Activated T-helper 2 cell treated with anti-CD3 and anti-CD28 coated beads, Interferon-gamma antibody, Interleukin-2, Interleukin-4, amounts not matched to agents 10 μg/mL and 5 μg/mL and 100 μg/mL, durations not matched to agents 14 hours and 24 hours and 36 hours (primary cell): ENCODE results near the gene RSPH3. TPM values are rescaled to one million over a fixed set of nuclear protein-coding genes. Genes with fewer than 3 reads are reported as not detected.
A peak's percentile ranks its signal among the peaks of the same experiment; 100 is the strongest.
"Not testable (repeated sequence)": the region's sequence is repeated elsewhere in the genome, so short reads cannot be mapped to it uniquely, and the experiment has no call there.

Experiments used
- DNase-seq: peaks from one replicate; pipeline ENCODE4 v3.0.0; 2021; ENCODE audit warnings: low spot score
- H3K27ac Mint-ChIP-seq: one replicate; pipeline ENCODE4 v1.8.0; 2021; ENCODE audit warnings: mixed read lengths
- H3K27me3 Mint-ChIP-seq: one replicate; pipeline ENCODE4 v1.8.0; 2021; ENCODE audit warnings: low read depth, mixed read lengths
- H3K36me3 Mint-ChIP-seq: one replicate; pipeline ENCODE4 v1.8.0; 2021; ENCODE audit warnings: low read depth, mixed read lengths
- H3K4me1 Mint-ChIP-seq: one replicate; pipeline ENCODE4 v1.8.0; 2021; ENCODE audit warnings: low read depth, mixed read lengths
- H3K4me3 Mint-ChIP-seq: one replicate; pipeline ENCODE4 v1.8.0; 2021; ENCODE audit warnings: low read depth, mild to moderate bottlenecking, moderate library complexity, mixed read lengths
- H3K9me3 Mint-ChIP-seq: one replicate; pipeline ENCODE4 v1.8.0; 2021; ENCODE audit warnings: mixed read lengths
- intact Hi-C: fragments of 100-400 bp; cut with micrococcal nuclease; formaldehyde crosslinking; loops from one replicate; pipeline ENCODE4 v1.15.1; 2023
- total RNA-seq: library from RNA; stranded (reverse); gene quantifications from 2 replicates; pipeline ENCODE4 v1.2.3, GENCODE V29; 2022

Gene RSPH3
- total RNA-seq, 1 donor from 2014 or later, result 4.9 TPM

- Mint-ChIP-seq H3K4me1 (peaks cover 8% of the 10 kb centered on the region), H3K9me3 (no peaks in the 10 kb centered on the region), H3K36me3 (no peaks in the 10 kb centered on the region), H3K27ac (no peak overlapping the region), H3K4me3 (no peak overlapping the region), H3K27me3 (peaks cover 6% of the 10 kb centered on the region)
- intact Hi-C loops, result loop anchor here (5.0 kb wide), 1 partner anchor 47 kb away; no protein-coding TSS in a partner anchor
- no peak for DNase-seq
Observed at GRCh38 chr6:158959552-158959951, 40.5 kb downstream of the RSPH3 start.

GRCh38 chr6:158958504-158959386 lies 41.3 kb downstream of the RSPH3 start:
- no peak for DNase-seq
- Mint-ChIP-seq H3K27ac (no peak overlapping the region), H3K9me3 (no peaks in the 10 kb centered on the region), H3K4me3 (no peak overlapping the region), H3K4me1 (peaks cover 8% of the 10 kb centered on the region), H3K36me3 (no peaks in the 10 kb centered on the region), H3K27me3 (peaks cover 5% of the 10 kb centered on the region)
- intact Hi-C loops, result loop anchor here (5.0 kb wide), 1 partner anchor 46 kb away; no protein-coding TSS in a partner anchor

GRCh38 chr6:158955255-158955654 lies 44.7 kb downstream of the RSPH3 start:
- peaks cover 8% of the 10 kb centered on the region for H3K4me1 Mint-ChIP-seq
- H3K9me3 Mint-ChIP-seq, result no peaks in the 10 kb centered on the region
- intact Hi-C loops, result loop anchor here (5.0 kb wide), 1 partner anchor 43 kb away; no protein-coding TSS in a partner anchor
- DNase-seq, result no peak
- no peak overlapping the region for H3K27ac Mint-ChIP-seq
- H3K36me3 Mint-ChIP-seq, result no peaks in the 10 kb centered on the region
- no peak overlapping the region for H3K4me3 Mint-ChIP-seq
- H3K27me3 Mint-ChIP-seq, result peaks cover 5% of the 10 kb centered on the region

GRCh38 chr6:158954753-158955152 lies 45.2 kb downstream of the RSPH3 start:
- H3K36me3 Mint-ChIP-seq, result no peaks in the 10 kb centered on the region
- peaks cover 8% of the 10 kb centered on the region for H3K27me3 Mint-ChIP-seq
- intact Hi-C loops, result loop anchor here (5.0 kb wide), 1 partner anchor 42 kb away; no protein-coding TSS in a partner anchor
- H3K9me3 Mint-ChIP-seq, result no peaks in the 10 kb centered on the region
- no peak overlapping the region for H3K27ac Mint-ChIP-seq
- peaks cover 8% of the 10 kb centered on the region for H3K4me1 Mint-ChIP-seq
- H3K4me3 Mint-ChIP-seq, result no peak overlapping the region
- DNase-seq, result no peak

- not testable (repeated sequence) for H3K36me3 Mint-ChIP-seq, H3K4me3 Mint-ChIP-seq
Observed at GRCh38 chr6:158952011-158952410, 48.0 kb downstream of the RSPH3 start.

GRCh38 chr6:158951565-158951964 lies 48.4 kb downstream of the RSPH3 start:
- H3K27me3 Mint-ChIP-seq, result peaks cover 19% of the 10 kb centered on the region
- H3K4me1 Mint-ChIP-seq, DNase-seq, H3K36me3 Mint-ChIP-seq, H3K27ac Mint-ChIP-seq, intact Hi-C loops, H3K4me3 Mint-ChIP-seq, H3K9me3 Mint-ChIP-seq: not testable (repeated sequence)

More at GRCh38 chr6:158952011-158952410, 48.0 kb downstream of the RSPH3 start:
- H3K27ac Mint-ChIP-seq, intact Hi-C loops, DNase-seq, H3K9me3 Mint-ChIP-seq, H3K4me1 Mint-ChIP-seq: not testable (repeated sequence)
- peaks cover 17% of the 10 kb centered on the region for H3K27me3 Mint-ChIP-seq

- intact Hi-C loops, result no loop called here
- peaks cover 26% of the 10 kb centered on the region for H3K27me3 Mint-ChIP-seq
- no peak overlapping the region for H3K4me3 Mint-ChIP-seq
- no peaks in the 10 kb centered on the region for H3K36me3 Mint-ChIP-seq
- DNase-seq, result no peak
- no peak overlapping the region for H3K27ac Mint-ChIP-seq
- H3K4me1 Mint-ChIP-seq, result no peaks in the 10 kb centered on the region
- peaks cover 5% of the 10 kb centered on the region for H3K9me3 Mint-ChIP-seq
Observed at GRCh38 chr6:158947284-158947683, 52.7 kb downstream of the RSPH3 start.

GRCh38 chr6:158943380-158944032 lies 56.5 kb downstream of the RSPH3 start:
- Mint-ChIP-seq H3K36me3 (no peaks in the 10 kb centered on the region), H3K4me1 (peaks cover 8% of the 10 kb centered on the region), H3K27ac (no peak overlapping the region), H3K27me3 (peaks cover 26% of the 10 kb centered on the region), H3K4me3 (no peak overlapping the region), H3K9me3 (peaks cover 5% of the 10 kb centered on the region)
- DNase-seq, result no peak
- intact Hi-C loops, result no loop called here

- no peak for DNase-seq
- H3K4me3 Mint-ChIP-seq, result no peak overlapping the region
- peaks cover 8% of the 10 kb centered on the region for H3K4me1 Mint-ChIP-seq
- no peak overlapping the region for H3K27ac Mint-ChIP-seq
- peaks cover 5% of the 10 kb centered on the region for H3K9me3 Mint-ChIP-seq
- no peaks in the 10 kb centered on the region for H3K36me3 Mint-ChIP-seq
- peaks cover 22% of the 10 kb centered on the region for H3K27me3 Mint-ChIP-seq
- intact Hi-C loops, result no loop called here
Observed at GRCh38 chr6:158942349-158942748, 57.7 kb downstream of the RSPH3 start.

- Mint-ChIP-seq H3K27me3 (peaks cover 18% of the 10 kb centered on the region), H3K27ac (no peak overlapping the region), H3K4me1 (peaks cover 8% of the 10 kb centered on the region), H3K9me3 (peaks cover 5% of the 10 kb centered on the region), H3K36me3 (no peaks in the 10 kb centered on the region), H3K4me3 (no peak overlapping the region)
- DNase-seq, result no peak
- intact Hi-C loops, result no loop called here
Observed at GRCh38 chr6:158941246-158941645, 58.8 kb downstream of the RSPH3 start.

- Mint-ChIP-seq H3K27me3 (peaks cover 20% of the 10 kb centered on the region), H3K4me1 (peaks cover 8% of the 10 kb centered on the region), H3K27ac (no peak overlapping the region), H3K36me3 (no peaks in the 10 kb centered on the region), H3K4me3 (peak overlapping the region; percentile 38), H3K9me3 (peaks cover 5% of the 10 kb centered on the region)
- intact Hi-C loops, result no loop called here
- DNase-seq, result no peak
Observed at GRCh38 chr6:158939255-158940159, 60.5 kb downstream of the RSPH3 start.

GRCh38 chr6:158938811-158939254 lies 61.2 kb downstream of the RSPH3 start:
- Mint-ChIP-seq H3K9me3 (peaks cover 5% of the 10 kb centered on the region), H3K27ac (no peak overlapping the region), H3K36me3 (no peaks in the 10 kb centered on the region), H3K4me1 (peaks cover 8% of the 10 kb centered on the region), H3K4me3 (no peak overlapping the region), H3K27me3 (peaks cover 21% of the 10 kb centered on the region)
- DNase-seq, result no peak
- intact Hi-C loops, result no loop called here
